ENCODE data around the gene SRSF3.

GRCh38 chr6:36563928-36564284 lies 30.3 kb upstream of the SRSF3 start:
- TF ChIP-seq CTCF (IDR thresholded peaks at IDR 0.05): no peak
- no peak for TF ChIP-seq POLR2A (IDR thresholded peaks at IDR 0.05)

All from upper lobe of left lung (tissue), 4 donors.